Osteoblast (primary cell): Measurements from ENCODE around the gene STAMBP. TPM values are rescaled to one million over a fixed set of nuclear protein-coding genes. Genes with fewer than 3 reads are reported as not detected.

Experiments used
- DNase-seq: peaks from one replicate; pipeline ENCODE4 v3.0.0; 2011; ENCODE audit warnings: low spot score, mixed read lengths; ENCODE audit not compliant: insufficient read length; ENCODE audit errors: missing footprints
- H2AFZ ChIP-seq: 2 replicates; pipeline ENCODE4 v1.6.0; 2011; ENCODE audit warnings: mild to moderate bottlenecking, low read length
- H3K27ac ChIP-seq: 2 replicates; pipeline ENCODE4 v1.5.1; 2011; ENCODE audit warnings: mild to moderate bottlenecking, low read depth, low read length, moderate library complexity
- H3K27me3 ChIP-seq: 2 replicates; pipeline ENCODE4 v1.6.0; 2012; ENCODE audit warnings: mild to moderate bottlenecking, control low read depth, inconsistent platforms, low read length, moderate library complexity; ENCODE audit not compliant: insufficient read depth
- H3K36me3 ChIP-seq: 2 replicates; pipeline ENCODE4 v1.5.1; 2011; ENCODE audit warnings: mild to moderate bottlenecking, low read length, control low read depth, moderate library complexity; ENCODE audit not compliant: insufficient read depth
- H3K4me1 ChIP-seq: 2 replicates; pipeline ENCODE4 v1.5.1; 2011; ENCODE audit warnings: mild to moderate bottlenecking, low read length, control low read depth, moderate library complexity; ENCODE audit not compliant: insufficient read depth
- H3K4me2 ChIP-seq: 2 replicates; pipeline ENCODE4 v1.6.0; 2011; ENCODE audit warnings: mild to moderate bottlenecking, low read length; ENCODE audit not compliant: insufficient read depth
- H3K4me3 ChIP-seq: fragments of 200-600 bp; sonication (generic); 3 replicates; pipeline ENCODE4 v1.5.1; 2012; ENCODE audit warnings: mild to moderate bottlenecking, low read length, inconsistent platforms; ENCODE audit not compliant: insufficient read depth
- H3K79me2 ChIP-seq: 2 replicates; pipeline ENCODE4 v1.6.0; 2012; ENCODE audit warnings: mild to moderate bottlenecking, low read length, control low read depth, inconsistent platforms; ENCODE audit not compliant: insufficient read depth
- H3K9me3 ChIP-seq: 2 replicates; pipeline ENCODE4 v1.5.1; 2011; ENCODE audit warnings: low read depth, low read length, control low read depth
- H4K20me1 ChIP-seq: 2 replicates; pipeline ENCODE4 v1.6.0; 2012; ENCODE audit warnings: mild to moderate bottlenecking, low read length, control low read depth; ENCODE audit not compliant: insufficient read depth
- total RNA-seq: library from RNA; depleted of rRNA; stranded (reverse); fragments of >200 nt; gene quantifications from 2 replicates; pipeline ENCODE4 v1.2.3, GENCODE V29; 2012
- TF ChIP-seq, protein P1 (sequence below): IDR thresholded peaks from 2 replicates; pipeline ENCODE4 v1.5.1; 2011; ENCODE audit warnings: mild to moderate bottlenecking, low read depth, low read length, moderate library complexity; ENCODE audit errors: extremely low read depth

The STAMBP gene
- total RNA-seq, 1 donor, result 23.2 TPM

DNA sequence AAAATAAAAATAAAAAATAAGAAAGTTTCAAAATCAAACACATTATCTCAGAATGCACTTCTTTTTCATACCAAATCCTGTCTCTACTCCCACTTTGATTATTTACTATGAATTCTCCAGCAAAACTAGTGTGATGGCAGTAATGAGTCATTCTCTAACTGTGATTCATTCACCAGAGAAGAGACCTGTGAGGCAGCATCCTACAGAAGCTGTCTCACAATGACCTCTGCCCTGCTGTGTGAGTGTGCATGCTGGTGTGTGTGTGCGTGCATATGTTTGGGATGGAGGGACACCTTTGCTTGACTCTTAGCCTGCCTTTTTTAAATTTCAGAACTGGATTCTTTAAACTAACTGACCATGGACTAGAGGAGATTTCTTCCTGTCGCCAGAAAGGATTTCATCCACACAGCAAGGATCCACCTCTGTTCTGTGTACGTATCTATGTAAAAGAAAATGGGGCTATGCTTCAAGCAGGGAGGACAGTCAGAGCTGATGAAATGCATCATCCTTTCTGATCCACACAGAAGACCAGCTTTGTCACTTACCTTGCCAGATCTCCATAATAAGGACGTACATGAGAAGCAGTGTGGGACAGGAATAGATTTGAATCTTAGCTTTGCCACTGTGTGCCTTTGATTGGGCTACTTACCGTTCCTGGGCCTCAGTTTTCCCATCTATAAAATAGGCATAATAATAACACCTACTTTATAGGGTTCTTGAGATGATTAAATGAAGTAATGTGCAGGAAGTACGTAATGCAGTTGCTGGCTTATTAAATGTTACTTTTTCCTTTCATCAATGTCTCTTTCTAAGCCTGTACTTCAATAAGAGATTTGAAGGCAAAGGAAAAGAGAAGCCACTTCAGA is 31.2 kb downstream of the STAMBP start:
- TF ChIP-seq, protein P1, sequence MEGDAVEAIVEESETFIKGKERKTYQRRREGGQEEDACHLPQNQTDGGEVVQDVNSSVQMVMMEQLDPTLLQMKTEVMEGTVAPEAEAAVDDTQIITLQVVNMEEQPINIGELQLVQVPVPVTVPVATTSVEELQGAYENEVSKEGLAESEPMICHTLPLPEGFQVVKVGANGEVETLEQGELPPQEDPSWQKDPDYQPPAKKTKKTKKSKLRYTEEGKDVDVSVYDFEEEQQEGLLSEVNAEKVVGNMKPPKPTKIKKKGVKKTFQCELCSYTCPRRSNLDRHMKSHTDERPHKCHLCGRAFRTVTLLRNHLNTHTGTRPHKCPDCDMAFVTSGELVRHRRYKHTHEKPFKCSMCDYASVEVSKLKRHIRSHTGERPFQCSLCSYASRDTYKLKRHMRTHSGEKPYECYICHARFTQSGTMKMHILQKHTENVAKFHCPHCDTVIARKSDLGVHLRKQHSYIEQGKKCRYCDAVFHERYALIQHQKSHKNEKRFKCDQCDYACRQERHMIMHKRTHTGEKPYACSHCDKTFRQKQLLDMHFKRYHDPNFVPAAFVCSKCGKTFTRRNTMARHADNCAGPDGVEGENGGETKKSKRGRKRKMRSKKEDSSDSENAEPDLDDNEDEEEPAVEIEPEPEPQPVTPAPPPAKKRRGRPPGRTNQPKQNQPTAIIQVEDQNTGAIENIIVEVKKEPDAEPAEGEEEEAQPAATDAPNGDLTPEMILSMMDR, result no peak
- no peak overlapping the region for H3K4me3 ChIP-seq
- H3K27me3 ChIP-seq, result no peaks in the 10 kb centered on the region
- no peaks in the 10 kb centered on the region for H3K79me2 ChIP-seq
- peaks cover 3% of the 10 kb centered on the region for H4K20me1 ChIP-seq
- H3K36me3 ChIP-seq, result peaks cover 54% of the 10 kb centered on the region
- H3K9me3 ChIP-seq, result no peaks in the 10 kb centered on the region
- H3K27ac ChIP-seq, result no peak overlapping the region
- H3K4me2 ChIP-seq, result no peak overlapping the region
- H2AFZ ChIP-seq, result no peak overlapping the region
- DNase-seq, result peak; percentile 90
- H3K4me1 ChIP-seq, result peaks cover 15% of the 10 kb centered on the region

DNA sequence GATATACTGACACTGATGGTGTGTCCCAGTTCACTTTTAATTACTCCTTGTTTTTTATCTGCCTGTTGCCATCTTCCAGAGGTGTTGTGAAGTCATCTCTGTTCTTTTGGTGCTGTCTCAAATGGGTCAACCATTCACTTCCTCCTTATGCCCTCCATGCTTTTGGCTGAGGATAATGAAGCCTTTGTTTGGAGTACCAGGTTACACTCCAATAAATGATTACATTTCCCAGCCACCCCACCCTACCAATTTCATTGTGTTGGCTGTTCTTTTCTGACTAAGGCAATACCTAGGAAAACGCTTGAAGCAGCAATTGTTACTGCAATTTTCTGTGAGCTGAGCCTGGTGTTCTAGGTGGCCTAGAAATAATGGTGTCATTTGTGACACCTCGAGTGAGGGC is 34.2 kb downstream of the STAMBP start:
- Histone ChIP-seq H3K4me3 (no peak overlapping the region), H3K79me2 (no peaks in the 10 kb centered on the region), H3K4me1 (peaks cover 11% of the 10 kb centered on the region), H3K27ac (no peak overlapping the region), H3K4me2 (no peak overlapping the region), H3K27me3 (no peaks in the 10 kb centered on the region), H2AFZ (no peak overlapping the region), H3K36me3 (peaks cover 60% of the 10 kb centered on the region), H4K20me1 (peaks cover 6% of the 10 kb centered on the region), H3K9me3 (no peaks in the 10 kb centered on the region)
- no peak for DNase-seq
- TF ChIP-seq, protein P1, result no peak

DNA sequence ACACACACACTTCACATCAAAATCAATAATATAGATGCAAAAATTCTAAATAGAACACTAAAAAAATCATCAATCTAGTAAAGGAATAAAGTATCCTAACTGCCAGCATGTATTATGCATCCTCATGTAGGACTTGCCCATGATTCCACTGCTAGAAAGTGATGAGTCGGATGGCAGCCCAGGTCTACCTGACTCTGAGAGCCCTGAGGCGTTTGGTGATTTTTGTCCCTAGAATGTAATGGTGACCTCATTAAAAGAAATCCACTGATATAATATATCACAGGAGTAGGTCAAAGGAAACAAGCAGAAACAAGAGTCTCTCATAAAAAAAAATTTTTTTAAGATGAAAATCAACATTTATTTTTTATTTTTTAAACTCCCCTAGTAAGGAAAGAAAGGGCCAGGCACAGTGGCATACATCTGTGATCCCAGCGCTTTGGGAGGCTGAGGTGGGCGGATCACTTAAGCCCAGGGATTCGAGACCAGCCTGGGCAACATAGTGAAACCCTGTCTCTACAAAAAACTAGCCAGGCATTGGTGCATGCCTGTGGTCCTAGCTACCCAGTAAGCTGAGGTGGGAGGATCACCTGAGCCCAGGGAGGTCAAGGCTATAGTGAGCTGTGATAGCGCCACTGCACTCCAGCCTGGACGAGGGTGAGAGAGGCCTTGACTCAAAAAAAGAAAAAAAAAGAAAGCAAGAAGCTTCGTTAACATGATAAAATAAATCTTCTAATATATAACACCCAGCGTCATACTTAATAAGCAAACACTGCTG is 39.6 kb downstream of the STAMBP start:
- H3K79me2 ChIP-seq, result no peaks in the 10 kb centered on the region
- no peak overlapping the region for H3K4me3 ChIP-seq
- H3K4me1 ChIP-seq, result peaks cover 11% of the 10 kb centered on the region
- H3K27ac ChIP-seq, result no peak overlapping the region
- H3K27me3 ChIP-seq, result no peaks in the 10 kb centered on the region
- TF ChIP-seq, protein P1, result no peak
- H3K4me2 ChIP-seq, result no peak overlapping the region
- DNase-seq, result no peak
- H3K36me3 ChIP-seq, result peaks cover 22% of the 10 kb centered on the region
- no peak overlapping the region for H2AFZ ChIP-seq
- no peaks in the 10 kb centered on the region for H3K9me3 ChIP-seq
- H4K20me1 ChIP-seq, result peaks cover 3% of the 10 kb centered on the region

DNA sequence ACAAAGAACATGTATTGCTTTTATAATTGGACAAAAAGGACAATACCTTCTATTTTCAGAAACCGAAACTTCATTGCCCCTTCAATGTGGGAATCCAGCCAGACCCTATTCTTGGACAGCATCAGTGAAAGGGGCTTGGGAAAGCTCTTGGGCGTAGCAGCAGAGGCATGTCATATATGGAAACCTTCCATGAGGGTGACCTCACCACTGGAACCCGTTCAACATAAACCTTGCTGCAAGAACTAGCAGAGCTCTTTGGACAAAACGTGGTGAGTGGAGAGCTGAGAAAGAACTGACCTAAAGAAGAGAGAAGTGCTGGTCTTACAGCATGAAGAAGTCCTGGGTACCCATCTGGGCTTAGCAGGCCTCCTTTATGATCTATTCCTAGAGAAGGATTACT is 41.3 kb downstream of the STAMBP start:
- H3K27ac ChIP-seq, result peak overlapping the region; percentile 36

More for the DNA sequence above, 41.3 kb downstream of the STAMBP start:
- H3K4me3 ChIP-seq, result no peak overlapping the region
- H2AFZ ChIP-seq, result peak overlapping the region; percentile 5
- H3K4me1 ChIP-seq, result peaks cover 11% of the 10 kb centered on the region
- TF ChIP-seq, protein P1, result no peak
- H3K4me2 ChIP-seq, result peak overlapping the region; percentile 39
- no peaks in the 10 kb centered on the region for H3K27me3 ChIP-seq
- no peaks in the 10 kb centered on the region for H3K9me3 ChIP-seq
- no peaks in the 10 kb centered on the region for H3K79me2 ChIP-seq
- H3K36me3 ChIP-seq, result peaks cover 11% of the 10 kb centered on the region
- peaks cover 3% of the 10 kb centered on the region for H4K20me1 ChIP-seq
- DNase-seq, result peak; percentile 87
